Measurements from ENCODE around the gene CKS1B. TPM values are rescaled to one million over a fixed set of nuclear protein-coding genes. Genes with fewer than 3 reads are reported as not detected.

The CKS1B gene
- total RNA-seq, 1 donor from 2014 or later = 49.0 TPM

DNA sequence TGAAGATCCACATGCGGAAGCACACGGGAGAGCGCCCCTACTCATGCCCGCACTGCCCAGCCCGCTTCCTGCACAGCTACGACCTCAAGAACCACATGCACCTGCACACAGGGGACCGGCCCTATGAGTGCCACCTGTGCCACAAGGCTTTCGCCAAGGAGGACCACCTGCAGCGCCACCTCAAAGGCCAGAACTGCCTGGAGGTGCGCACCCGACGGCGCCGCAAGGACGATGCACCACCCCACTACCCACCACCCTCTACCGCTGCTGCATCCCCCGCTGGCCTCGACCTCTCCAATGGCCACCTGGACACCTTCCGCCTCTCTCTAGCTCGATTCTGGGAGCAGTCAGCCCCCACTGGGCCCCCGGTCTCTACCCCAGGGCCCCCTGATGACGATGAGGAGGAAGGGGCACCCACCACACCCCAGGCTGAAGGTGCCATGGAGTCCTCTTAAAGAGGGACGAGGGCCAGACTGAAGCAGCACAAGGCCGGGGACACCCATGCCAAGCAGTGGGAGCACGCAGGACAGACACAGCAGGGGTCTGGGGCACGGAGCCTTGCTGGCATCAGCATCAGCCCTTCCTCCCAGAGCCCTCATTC, 41.9 kb downstream of the CKS1B start:
- DNase-seq = no peak

DNA sequence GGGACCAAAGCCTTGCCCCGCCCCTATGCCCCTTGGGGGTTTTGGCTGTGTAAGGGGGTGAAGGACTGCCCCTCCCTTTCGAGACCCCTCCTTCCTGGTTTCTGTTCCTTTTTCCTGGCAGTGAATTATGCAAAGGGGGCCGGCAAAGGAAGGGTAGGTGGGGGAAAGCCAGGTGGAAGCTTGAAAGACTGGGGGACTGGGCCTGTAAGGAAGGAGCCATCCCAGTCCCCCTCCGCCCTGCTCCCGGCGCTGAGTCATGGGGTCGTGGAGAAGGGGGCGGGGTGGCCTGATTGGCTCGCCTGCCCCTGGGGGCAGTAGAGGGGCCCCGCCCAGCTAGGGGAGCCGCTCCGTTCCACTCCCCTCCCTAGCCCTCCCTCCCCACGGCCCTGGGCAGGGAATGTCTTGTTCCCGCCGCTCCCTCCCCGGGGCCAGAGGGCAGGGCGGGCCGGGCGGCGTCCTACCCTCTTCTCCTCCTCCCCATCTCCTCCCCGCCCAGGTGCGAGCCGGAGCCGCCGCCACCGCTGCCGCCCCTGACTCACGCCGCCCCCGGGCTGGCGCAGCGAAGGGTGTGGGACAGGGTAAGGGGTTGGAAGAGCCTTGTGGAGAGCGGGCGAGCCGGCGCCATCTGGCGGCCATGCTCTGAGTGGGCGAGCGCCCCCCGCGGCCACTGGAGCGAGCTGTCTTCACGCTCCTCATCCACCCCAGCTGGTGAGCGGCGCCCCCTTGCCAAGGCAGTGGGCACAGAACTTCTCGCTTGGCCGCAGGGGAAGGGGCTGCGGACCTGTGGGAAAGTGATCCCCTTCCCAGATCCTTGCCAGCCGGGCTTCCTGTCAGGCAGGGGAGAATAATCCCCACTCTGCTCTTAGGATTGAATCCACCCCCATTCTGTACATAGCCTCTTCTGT, 42.8 kb downstream of the CKS1B start:
- DNase-seq = peak; percentile 95

GRCh38 chr1:155017946-155018316, 43.5 kb downstream of the CKS1B start:
- DNase-seq = no peak

DNA sequence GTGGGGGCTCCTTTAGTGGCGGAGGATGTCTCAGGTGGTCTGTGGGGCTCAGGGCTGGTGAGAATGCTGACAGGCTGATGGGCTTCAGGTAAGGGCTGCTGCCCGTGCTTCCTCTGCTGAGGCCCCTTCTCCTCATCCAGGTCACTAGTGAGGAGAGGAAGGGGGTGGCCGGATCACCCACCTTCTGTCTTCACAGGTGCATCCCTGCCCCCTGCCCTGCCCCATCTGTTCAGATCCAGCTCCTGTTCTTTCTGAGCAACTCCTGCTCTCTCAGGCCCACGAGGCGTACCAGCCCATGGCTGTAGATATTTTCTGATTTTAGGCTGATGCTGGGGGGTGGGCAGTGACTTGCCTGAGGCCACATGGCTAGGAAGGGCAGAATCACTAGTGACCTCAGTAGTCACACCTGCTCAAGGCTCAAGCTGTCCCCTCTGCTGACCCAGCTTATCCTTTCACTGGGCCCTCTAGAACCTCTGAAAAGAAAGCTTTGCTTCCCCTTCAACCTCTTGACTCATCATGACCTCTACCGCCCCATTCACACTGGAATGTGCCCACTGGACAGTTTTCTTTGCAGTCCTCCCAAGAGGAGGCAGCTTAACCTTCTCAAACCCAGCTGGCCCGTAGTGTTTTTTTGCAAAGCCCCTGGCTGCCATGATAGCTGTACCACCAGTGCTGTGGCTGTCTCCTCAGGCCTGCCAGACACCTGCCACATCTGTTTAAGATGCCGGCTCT, 44.3 kb downstream of the CKS1B start:
- DNase-seq = no peak

DNA sequence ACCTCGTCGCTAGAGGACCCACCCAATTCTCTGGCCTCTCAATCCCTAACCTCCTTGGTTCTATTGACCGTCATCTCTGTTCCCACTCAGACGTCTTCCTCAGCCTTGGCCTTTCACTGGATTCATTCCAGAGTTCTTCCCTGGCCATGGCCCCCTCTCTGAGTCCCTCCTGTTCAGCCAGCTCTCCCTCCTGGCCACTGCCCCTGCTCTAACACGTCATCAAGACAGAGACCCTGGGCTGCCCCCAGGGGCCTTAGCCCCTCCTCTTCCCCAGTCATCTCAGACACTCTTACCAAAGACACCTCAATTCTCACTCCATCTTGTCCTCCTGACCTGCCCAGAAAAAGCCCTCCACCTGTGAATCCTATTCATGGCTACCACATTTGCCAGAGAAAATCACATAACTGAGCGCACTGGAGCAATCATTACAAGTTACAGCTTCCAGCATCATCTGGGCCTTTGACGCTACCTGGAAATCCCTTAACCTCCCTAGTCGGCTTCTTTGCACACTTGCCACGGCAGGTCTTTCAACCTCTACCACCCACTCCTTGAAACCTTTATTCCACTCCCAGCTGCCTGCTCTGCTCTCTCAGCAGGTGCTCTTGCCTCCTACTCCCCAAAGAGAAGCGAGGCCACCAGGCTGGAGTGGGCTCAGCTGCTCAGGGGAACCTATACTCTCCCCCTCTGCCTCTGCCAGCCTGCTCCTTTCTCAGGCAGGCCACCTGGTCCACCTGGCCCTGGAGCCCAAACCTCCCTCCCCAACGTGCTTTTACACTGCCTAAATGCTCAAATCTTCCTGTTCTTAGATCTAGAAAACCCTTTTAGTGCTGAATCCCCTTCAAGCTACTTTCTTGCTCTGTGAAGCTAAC, 45.1 kb downstream of the CKS1B start:
- DNase-seq = no peak

GRCh38 chr1:155022136-155022926, 47.9 kb downstream of the CKS1B start:
- DNase-seq = no peak

DNA sequence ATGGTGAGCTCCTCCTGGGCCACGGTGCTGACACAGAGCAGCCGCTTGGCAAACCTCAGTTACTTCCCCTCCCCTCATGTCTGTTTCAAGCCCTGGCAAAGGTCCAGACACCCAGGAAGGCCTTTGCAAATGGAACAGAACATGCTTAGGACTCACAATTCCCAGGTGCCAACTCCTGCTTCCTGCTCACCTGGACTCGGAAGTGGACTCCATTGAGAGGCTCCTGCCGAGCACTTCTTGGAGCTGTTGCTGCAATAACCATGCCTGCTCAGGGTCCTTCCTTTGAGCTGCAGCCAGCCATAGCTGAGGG, 48.4 kb downstream of the CKS1B start:
- DNase-seq = no peak

DNA sequence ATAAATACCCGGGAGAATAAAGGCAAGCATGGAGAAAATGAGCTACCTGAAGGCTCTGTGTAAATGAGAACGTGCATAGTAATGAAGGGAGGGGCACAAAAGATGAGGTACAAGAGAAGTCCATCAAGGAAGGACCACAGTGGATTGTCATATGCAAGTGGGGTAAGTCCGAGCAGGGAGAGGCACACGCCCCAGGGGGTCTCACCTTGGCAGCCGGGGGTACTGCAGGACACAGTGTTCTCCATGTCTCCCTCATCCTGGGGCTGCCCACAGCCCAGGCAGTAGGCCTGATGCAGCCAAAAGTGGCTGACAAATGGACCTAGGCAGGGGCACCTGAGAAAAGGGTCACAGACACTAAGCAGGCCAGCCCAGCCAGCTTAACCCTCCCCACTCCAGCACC, 49.1 kb downstream of the CKS1B start:
- no peak for DNase-seq

DNA sequence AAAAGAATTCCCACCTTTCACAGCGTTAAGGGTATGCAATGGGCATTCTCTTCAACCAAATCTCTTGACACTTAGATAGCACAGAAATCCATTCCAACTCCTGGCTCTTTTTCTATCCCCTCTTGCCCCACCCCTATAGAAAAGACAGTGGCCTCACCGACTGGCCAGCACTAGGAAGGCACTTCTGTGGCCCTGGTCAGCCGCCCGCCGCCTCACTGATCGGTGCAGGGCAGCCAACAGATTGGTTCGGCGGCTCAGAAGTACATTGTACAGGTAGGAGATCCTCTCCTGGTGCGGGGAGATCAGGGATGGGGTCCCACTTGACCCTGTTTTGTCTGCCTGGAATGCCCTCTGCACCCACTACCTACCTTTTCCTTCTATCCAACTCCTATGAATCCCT, 49.8 kb downstream of the CKS1B start:
- no peak for DNase-seq

DNA sequence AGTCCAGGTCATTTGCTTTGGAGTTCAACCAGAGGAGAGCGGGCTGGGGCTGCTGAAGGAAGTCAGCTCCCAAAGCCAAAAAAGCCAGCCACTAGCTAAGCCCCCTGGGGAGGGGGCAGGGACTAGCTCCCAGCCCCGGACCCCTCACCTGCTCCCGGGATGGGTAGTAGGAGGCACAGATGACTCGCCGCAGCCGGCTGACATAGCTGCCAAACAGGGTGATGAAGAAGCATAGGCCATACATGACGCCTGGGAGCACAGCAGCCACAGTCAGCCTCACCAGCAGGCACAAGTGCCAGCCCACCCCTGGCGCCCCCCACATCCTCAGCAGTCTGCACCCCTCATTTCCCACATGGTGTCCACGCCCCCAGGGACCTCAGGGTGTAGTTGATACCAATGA, 51.7 kb downstream of the CKS1B start:
- DNase-seq = no peak

- DNase-seq = no peak
Observed at GRCh38 chr1:155026588-155026987, 52.1 kb downstream of the CKS1B start.

Other genes with a start within 250 kb of the CKS1B start
- gene KCNN3, start 104.4 kb upstream of the CKS1B start, total RNA-seq = 1.7 and 3.6 TPM in 2 replicates
- 6.5 and 9.4 TPM in 2 replicates for gene PMVK, start 38.0 kb upstream of the CKS1B start, total RNA-seq
- 110 and 126 TPM in 2 replicates for gene PBXIP1, start 18.6 kb upstream of the CKS1B start, total RNA-seq
- 7.1 and 10.0 TPM in 2 replicates for gene PYGO2, start 12.9 kb upstream of the CKS1B start, total RNA-seq
- 337 and 534 TPM in 2 replicates for gene SHC1, start 3.9 kb upstream of the CKS1B start, total RNA-seq
- 17.8 and 27.1 TPM in 2 replicates for gene FLAD1, start 8.7 kb downstream of the CKS1B start, total RNA-seq
- gene LENEP, start 18.9 kb downstream of the CKS1B start, total RNA-seq = not detected in 2 replicates
- gene ZBTB7B, start 28.1 kb downstream of the CKS1B start, total RNA-seq = 16.1 and 16.2 TPM in 2 replicates
- gene DCST2, start 59.1 kb downstream of the CKS1B start, total RNA-seq = 0.17 and 0.70 TPM in 2 replicates
- gene DCST1, start 59.1 kb downstream of the CKS1B start, total RNA-seq = not detected in 2 replicates
- 289 and 307 TPM in 2 replicates for gene ADAM15, start 76.6 kb downstream of the CKS1B start, total RNA-seq
- 9.5 and 15.7 TPM in 2 replicates for gene EFNA4, start 89.1 kb downstream of the CKS1B start, total RNA-seq
- gene EFNA3, start 104.2 kb downstream of the CKS1B start, total RNA-seq = 1.9 and 2.2 TPM in 2 replicates
- 119 and 138 TPM in 2 replicates for gene EFNA1, start 153.2 kb downstream of the CKS1B start, total RNA-seq
- 26.2 and 27.1 TPM in 2 replicates for gene SLC50A1, start 161.2 kb downstream of the CKS1B start, total RNA-seq
- gene DPM3, start 165.8 kb downstream of the CKS1B start, total RNA-seq = 16.1 and 41.4 TPM in 2 replicates
- 64.4 and 128 TPM in 2 replicates for gene KRTCAP2, start 198.6 kb downstream of the CKS1B start, total RNA-seq
- 4.1 and 4.7 TPM in 2 replicates for gene TRIM46, start 199.2 kb downstream of the CKS1B start, total RNA-seq
- gene THBS3, start 233.2 kb downstream of the CKS1B start, total RNA-seq = 15.9 and 16.2 TPM in 2 replicates
- 49.3 and 50.2 TPM in 2 replicates for gene MTX1, start 234.0 kb downstream of the CKS1B start, total RNA-seq